ENCODE results near the gene FAM3A. TPM values are rescaled to one million over a fixed set of nuclear protein-coding genes. Genes with fewer than 3 reads are reported as not detected.
A peak's percentile ranks its signal among the peaks of the same experiment; 100 is the strongest.

The FAM3A gene
- total and polyA plus RNA-seq, 10 donors: 29.1 to 54.5 (median 35.0) TPM

DNA sequence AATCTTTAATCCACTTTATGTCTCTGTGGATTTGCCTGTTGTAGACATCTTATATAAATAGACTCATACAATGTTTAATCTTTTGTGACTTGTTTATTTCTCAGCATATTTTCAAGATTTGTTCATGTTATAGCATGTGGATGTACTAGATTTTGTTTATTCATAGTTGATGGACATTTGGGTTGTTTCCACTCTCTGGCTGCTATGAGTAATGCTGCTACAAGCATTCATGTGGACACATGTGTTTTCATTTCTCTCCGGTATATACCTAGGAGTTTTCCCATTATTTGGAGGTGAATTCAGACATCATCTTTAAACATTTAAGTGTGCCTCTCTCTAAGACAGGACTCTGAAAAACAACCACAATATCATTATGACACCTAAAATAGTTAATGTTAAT, 33.7 kb upstream of the FAM3A start:
- WGBS, 5 donors: 76 to 95% (median 87%) methylated on average over 1 of the region's 1 CpG
- intact Hi-C loops (cut with DNase I; ENCODE audit: low total_unique reads): no loop called here
- no peak for TF ChIP-seq CTCF (IDR thresholded peaks at IDR 0.05 in 8 of 11, conservative IDR thresholded peaks at IDR 0.05 in 3 of 11)

DNA sequence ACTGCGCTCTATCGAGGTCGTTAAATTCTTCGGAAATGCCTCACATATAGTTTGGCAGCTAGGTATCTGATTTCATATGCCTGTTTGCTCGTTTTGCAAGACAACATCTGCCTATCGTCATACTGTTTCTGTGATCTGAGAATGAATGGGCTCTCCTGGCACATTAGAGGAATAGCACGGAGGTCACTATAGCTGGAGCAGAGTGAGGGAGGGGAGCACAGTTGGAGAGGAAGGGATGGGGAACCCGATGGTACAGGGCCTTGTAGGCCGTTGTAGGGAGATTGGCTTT, 31.9 kb upstream of the FAM3A start:
- TF ChIP-seq POLR2AphosphoS5 (IDR thresholded peaks at IDR 0.05): no peak
- no peak for TF ChIP-seq POLR2A (IDR thresholded peaks at IDR 0.05)
- TF ChIP-seq CTCF (IDR thresholded peaks at IDR 0.05 in 8 of 11, conservative IDR thresholded peaks at IDR 0.05 in 3 of 11): no peak
- peaks cover 11 to 73% (median 54%) of the 10 kb centered on the region in 6 donors for H3K4me1 ChIP-seq
- 0 to 36% (median 1%) methylated on average over 9 of the region's 9 CpGs for WGBS, 5 donors

More for the DNA sequence above, 33.7 kb upstream of the FAM3A start:
- Histone ChIP-seq H3K4me3 (no peak overlapping the region), H3K4me1 (peaks cover 11 to 55% (median 37%) of the 10 kb centered on the region in 6 donors), H3K9me3 (no peaks in the 10 kb centered on the region), H3K36me3 (peaks cover 0 to 46% (median 10%) of the 10 kb centered on the region in 6 donors), H3K27ac (no peak overlapping the region), H3K27me3 (replicated peaks in 1 of 7) (no peaks in the 10 kb centered on the region)
- DNase-seq: no peak

DNA sequence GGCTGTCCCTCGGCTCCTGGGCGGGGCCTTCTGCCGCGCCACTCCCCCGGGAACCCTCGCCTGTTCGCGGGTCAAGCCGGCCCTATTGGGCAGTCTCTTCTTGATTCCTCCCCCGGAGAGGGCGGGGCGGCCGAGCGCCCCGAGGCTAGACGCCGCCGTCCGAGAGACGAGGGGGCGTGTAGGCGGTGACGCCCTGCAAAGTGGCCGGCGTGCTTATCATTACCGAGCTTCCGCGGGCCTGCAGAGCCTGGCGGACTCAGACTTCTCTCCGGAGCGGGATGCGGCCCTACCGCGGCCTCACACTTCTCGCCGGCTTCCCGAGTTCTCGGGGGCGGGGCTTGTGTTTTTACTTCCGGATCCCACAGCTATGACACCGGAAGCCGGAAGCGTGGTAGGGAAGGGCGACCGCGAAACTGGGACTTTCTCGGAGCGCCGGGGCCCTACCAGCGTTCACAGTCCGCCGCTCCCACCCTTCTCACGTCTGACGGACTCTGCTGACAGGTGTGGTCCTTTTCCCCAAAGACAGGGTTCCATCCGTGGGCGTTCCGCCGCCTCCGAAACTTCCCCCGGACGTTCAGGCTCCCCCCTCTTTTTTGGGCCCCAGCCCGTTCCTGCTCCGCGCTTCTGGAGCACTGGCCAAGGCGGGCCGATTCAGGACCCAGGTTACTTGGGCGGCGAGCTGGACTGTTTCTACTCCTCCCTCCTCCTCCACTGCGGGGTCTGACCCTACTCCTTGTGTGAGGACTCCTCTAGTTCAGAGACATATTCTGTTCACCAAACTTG, 31.4 kb upstream of the FAM3A start, which contains the start of gene IKBKG:
TSS of gene IKBKG (plus strand) at position 376 of the 783 bp plus-strand sequence. CDS start 4,383 bp downstream, outside the sequence.
- Histone ChIP-seq H3K36me3 (peaks cover 0 to 28% (median 0%) of the 10 kb centered on the region in 6 donors), H3K27ac (peak within 1 kb of the TSS; percentile 82 to 97 (median 92)), H3K4me3 (peak within 1 kb of the TSS; percentile 53 to 81 (median 66)), H3K27me3 (replicated peaks in 1 of 7) (no peaks in the 10 kb centered on the region), H3K4me1 (peaks cover 11 to 78% (median 57%) of the 10 kb centered on the region in 6 donors), H3K9me3 (no peaks in the 10 kb centered on the region)
- peak; percentile 74 to 87 (median 74) for TF ChIP-seq POLR2AphosphoS5 (IDR thresholded peaks at IDR 0.05)
- TF ChIP-seq CTCF (IDR thresholded peaks at IDR 0.05 in 8 of 11, conservative IDR thresholded peaks at IDR 0.05 in 3 of 11): no peak
- TF ChIP-seq POLR2A (IDR thresholded peaks at IDR 0.05): peak in 2 of 3 donors; percentile 6 to 40
- no peak for DNase-seq
- 0 to 58% (median 0%) methylated on average over 11 to 69 of the region's 69 CpGs for WGBS, 5 donors
- intact Hi-C loops (cut with DNase I; ENCODE audit: low total_unique reads): no loop called here

More for the DNA sequence above, 31.9 kb upstream of the FAM3A start:
- intact Hi-C loops (cut with DNase I; ENCODE audit: low total_unique reads): no loop called here
- no peak for DNase-seq
- Histone ChIP-seq H3K27me3 (replicated peaks in 1 of 7) (no peaks in the 10 kb centered on the region), H3K27ac (peak overlapping the region; percentile 82 to 97 (median 92)), H3K4me3 (peak overlapping the region; percentile 53 to 81 (median 66)), H3K36me3 (peaks cover 0 to 33% (median under 1%) of the 10 kb centered on the region in 6 donors), H3K9me3 (no peaks in the 10 kb centered on the region)

All from spleen (tissue), 11 donors.